ENCODE results near the gene ETFA.

ETFA gene

GRCh38 chr15:76180321-76180720 is 130.9 kb downstream of the ETFA start:
- no peak for TF ChIP-seq CTCF (IDR thresholded peaks at IDR 0.05; ENCODE audit: low read depth, low read length, missing control alignments)
- H3K4me3 ChIP-seq (replicated peaks; ENCODE audit: low read depth, low read length) = no peak overlapping the region
- no peak for DNase-seq (ENCODE audit: extremely low read depth, low read depth)

- no peak for TF ChIP-seq CTCF (IDR thresholded peaks at IDR 0.05; ENCODE audit: low read depth, low read length, missing control alignments)
- no peak overlapping the region for H3K4me3 ChIP-seq (replicated peaks; ENCODE audit: low read depth, low read length)
- DNase-seq (ENCODE audit: extremely low read depth, low read depth) = no peak
Observed at GRCh38 chr15:76179023-76179422, 132.2 kb downstream of the ETFA start.

GRCh38 chr15:76178296-76179000 is 132.8 kb downstream of the ETFA start:
- TF ChIP-seq CTCF (IDR thresholded peaks at IDR 0.05; ENCODE audit: low read depth, low read length, missing control alignments) = no peak
- DNase-seq (ENCODE audit: extremely low read depth, low read depth) = no peak
- H3K4me3 ChIP-seq (replicated peaks; ENCODE audit: low read depth, low read length) = no peak overlapping the region

- no peak for DNase-seq (ENCODE audit: extremely low read depth, low read depth)
- H3K4me3 ChIP-seq (replicated peaks; ENCODE audit: low read depth, low read length) = no peak overlapping the region
Observed at GRCh38 chr15:76177491-76178040, 133.7 kb downstream of the ETFA start.

GRCh38 chr15:76176487-76177085 is 134.7 kb downstream of the ETFA start:
- H3K4me3 ChIP-seq (replicated peaks; ENCODE audit: low read depth, low read length) = no peak overlapping the region
- no peak for TF ChIP-seq CTCF (IDR thresholded peaks at IDR 0.05; ENCODE audit: low read depth, low read length, missing control alignments)
- DNase-seq (ENCODE audit: extremely low read depth, low read depth) = no peak

More at GRCh38 chr15:76177491-76178040, 133.7 kb downstream of the ETFA start:
- TF ChIP-seq CTCF (IDR thresholded peaks at IDR 0.05; ENCODE audit: low read depth, low read length, missing control alignments) = no peak

- no peak overlapping the region for H3K4me3 ChIP-seq (replicated peaks; ENCODE audit: low read depth, low read length)
- no peak for DNase-seq (ENCODE audit: extremely low read depth, low read depth)
- TF ChIP-seq CTCF (IDR thresholded peaks at IDR 0.05; ENCODE audit: low read depth, low read length, missing control alignments) = no peak
Observed at GRCh38 chr15:76176059-76176458, 135.2 kb downstream of the ETFA start.

Measured in HFF-Myc (cell line).